Osteocyte (in vitro differentiated cells): ENCODE data around the gene SNPH. TPM values are rescaled to one million over a fixed set of nuclear protein-coding genes. Genes with fewer than 3 reads are reported as not detected.

ENCODE experiments used
- DNase-seq: peaks from one replicate; pipeline ENCODE4 v3.0.0; 2021; ENCODE audit warnings: mixed read lengths; ENCODE audit not compliant: unreplicated experiment; ENCODE audit errors: extremely low spot score
- H3K27ac Mint-ChIP-seq: one replicate; pipeline ENCODE4 v1.8.0; 2021; ENCODE audit warnings: mild to moderate bottlenecking, mixed read lengths; ENCODE audit not compliant: unreplicated experiment
- H3K27me3 Mint-ChIP-seq: one replicate; pipeline ENCODE4 v1.8.0; 2021; ENCODE audit warnings: mixed read lengths; ENCODE audit not compliant: unreplicated experiment
- H3K36me3 Mint-ChIP-seq: one replicate; pipeline ENCODE4 v1.8.0; 2021; ENCODE audit warnings: mixed read lengths; ENCODE audit not compliant: unreplicated experiment
- H3K4me1 Mint-ChIP-seq: one replicate; pipeline ENCODE4 v1.8.0; 2021; ENCODE audit warnings: mixed read lengths; ENCODE audit not compliant: unreplicated experiment
- H3K4me3 Mint-ChIP-seq: one replicate; pipeline ENCODE4 v1.8.0; 2021; ENCODE audit warnings: mild to moderate bottlenecking, moderate library complexity, mixed read lengths; ENCODE audit not compliant: unreplicated experiment
- H3K9me3 Mint-ChIP-seq: one replicate; pipeline ENCODE4 v1.8.0; 2021; ENCODE audit warnings: mixed read lengths; ENCODE audit not compliant: unreplicated experiment
- total RNA-seq: library from RNA; stranded (reverse); gene quantifications from 2 replicates; pipeline ENCODE4 v1.2.1, GENCODE V29; 2021
- TF ChIP-seq, protein P1 (sequence below): fragments of 200-600 bp; sonication (generic); IDR thresholded peaks from 2 replicates; pipeline ENCODE4 v1.5.0; 2021; ENCODE audit warnings: antibody characterized with exemption, mild to moderate bottlenecking, moderate library complexity

The SNPH gene
- total RNA-seq, 1 donor from 2014 or later, result 8.9 TPM

DNA sequence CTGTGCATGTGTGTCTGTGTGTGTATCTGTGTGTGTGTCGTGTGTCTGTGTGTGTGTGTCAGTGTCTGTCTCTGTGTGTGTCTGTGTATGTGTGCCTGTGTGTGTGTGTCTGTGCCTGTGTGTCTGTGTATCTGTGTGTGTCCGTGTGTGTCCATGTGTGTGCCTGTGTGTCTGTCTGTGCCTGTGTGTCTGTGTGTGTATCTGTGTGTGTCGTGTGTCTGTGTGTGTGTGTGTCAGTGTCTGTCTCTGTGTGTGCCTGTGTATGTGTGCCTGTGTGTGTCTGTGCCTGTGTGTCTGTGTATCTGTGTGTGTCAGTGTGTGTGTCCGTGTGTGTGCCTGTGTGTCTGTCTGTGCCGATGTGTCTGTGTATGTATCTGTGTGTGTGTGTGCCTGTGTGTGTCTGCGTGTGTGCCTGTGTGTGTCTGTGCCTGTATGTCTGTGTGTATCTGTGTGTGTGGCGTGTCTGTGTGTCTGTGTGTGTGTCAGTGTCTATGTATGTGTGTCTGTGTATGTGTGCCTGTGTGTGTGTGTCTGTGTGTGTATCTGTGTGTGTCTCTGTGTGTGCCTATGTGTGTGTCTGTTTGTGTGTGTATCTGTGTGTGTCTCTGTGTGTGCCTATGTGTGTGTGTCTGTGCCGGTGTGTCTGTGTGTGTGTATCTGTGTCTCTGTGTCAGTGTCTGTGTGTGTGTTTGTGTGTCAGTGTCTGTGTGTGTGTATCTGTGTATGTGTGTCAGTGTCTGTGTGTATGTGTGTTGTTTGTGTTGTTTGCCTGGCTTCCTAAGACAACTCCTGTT is 11.6 kb downstream of the SNPH start:
- TF ChIP-seq, protein P1, sequence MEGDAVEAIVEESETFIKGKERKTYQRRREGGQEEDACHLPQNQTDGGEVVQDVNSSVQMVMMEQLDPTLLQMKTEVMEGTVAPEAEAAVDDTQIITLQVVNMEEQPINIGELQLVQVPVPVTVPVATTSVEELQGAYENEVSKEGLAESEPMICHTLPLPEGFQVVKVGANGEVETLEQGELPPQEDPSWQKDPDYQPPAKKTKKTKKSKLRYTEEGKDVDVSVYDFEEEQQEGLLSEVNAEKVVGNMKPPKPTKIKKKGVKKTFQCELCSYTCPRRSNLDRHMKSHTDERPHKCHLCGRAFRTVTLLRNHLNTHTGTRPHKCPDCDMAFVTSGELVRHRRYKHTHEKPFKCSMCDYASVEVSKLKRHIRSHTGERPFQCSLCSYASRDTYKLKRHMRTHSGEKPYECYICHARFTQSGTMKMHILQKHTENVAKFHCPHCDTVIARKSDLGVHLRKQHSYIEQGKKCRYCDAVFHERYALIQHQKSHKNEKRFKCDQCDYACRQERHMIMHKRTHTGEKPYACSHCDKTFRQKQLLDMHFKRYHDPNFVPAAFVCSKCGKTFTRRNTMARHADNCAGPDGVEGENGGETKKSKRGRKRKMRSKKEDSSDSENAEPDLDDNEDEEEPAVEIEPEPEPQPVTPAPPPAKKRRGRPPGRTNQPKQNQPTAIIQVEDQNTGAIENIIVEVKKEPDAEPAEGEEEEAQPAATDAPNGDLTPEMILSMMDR, result no peak
- Mint-ChIP-seq H3K9me3 (no peaks in the 10 kb centered on the region), H3K27ac (no peak overlapping the region), H3K4me1 (peaks cover 2% of the 10 kb centered on the region), H3K4me3 (no peak overlapping the region), H3K27me3 (no peaks in the 10 kb centered on the region), H3K36me3 (no peaks in the 10 kb centered on the region)
- DNase-seq, result peak; percentile 34

DNA sequence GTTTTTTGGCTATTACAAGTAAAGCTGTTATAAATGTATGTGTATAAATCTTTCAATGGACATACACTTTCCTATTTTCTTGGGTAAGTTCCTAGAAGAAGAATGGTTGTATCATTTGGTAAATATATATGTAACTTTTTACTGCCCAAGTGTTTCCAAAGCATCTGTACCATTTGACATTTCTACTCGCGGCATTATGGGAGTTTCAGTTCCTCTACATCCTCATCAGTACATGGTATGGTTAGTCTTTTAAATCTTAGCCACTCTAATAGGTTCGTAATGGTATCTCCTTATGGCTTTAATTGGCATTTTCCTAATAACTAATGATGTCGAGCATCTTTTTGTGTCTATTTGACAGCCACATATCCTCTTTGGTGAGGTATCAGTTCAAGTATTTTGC is 12.9 kb downstream of the SNPH start:
- no peak for DNase-seq
- no peaks in the 10 kb centered on the region for H3K9me3 Mint-ChIP-seq
- TF ChIP-seq, protein P1, result no peak
- H3K36me3 Mint-ChIP-seq, result no peaks in the 10 kb centered on the region
- H3K27ac Mint-ChIP-seq, result no peak overlapping the region
- no peak overlapping the region for H3K4me3 Mint-ChIP-seq
- H3K27me3 Mint-ChIP-seq, result no peaks in the 10 kb centered on the region
- H3K4me1 Mint-ChIP-seq, result peaks cover 2% of the 10 kb centered on the region

DNA sequence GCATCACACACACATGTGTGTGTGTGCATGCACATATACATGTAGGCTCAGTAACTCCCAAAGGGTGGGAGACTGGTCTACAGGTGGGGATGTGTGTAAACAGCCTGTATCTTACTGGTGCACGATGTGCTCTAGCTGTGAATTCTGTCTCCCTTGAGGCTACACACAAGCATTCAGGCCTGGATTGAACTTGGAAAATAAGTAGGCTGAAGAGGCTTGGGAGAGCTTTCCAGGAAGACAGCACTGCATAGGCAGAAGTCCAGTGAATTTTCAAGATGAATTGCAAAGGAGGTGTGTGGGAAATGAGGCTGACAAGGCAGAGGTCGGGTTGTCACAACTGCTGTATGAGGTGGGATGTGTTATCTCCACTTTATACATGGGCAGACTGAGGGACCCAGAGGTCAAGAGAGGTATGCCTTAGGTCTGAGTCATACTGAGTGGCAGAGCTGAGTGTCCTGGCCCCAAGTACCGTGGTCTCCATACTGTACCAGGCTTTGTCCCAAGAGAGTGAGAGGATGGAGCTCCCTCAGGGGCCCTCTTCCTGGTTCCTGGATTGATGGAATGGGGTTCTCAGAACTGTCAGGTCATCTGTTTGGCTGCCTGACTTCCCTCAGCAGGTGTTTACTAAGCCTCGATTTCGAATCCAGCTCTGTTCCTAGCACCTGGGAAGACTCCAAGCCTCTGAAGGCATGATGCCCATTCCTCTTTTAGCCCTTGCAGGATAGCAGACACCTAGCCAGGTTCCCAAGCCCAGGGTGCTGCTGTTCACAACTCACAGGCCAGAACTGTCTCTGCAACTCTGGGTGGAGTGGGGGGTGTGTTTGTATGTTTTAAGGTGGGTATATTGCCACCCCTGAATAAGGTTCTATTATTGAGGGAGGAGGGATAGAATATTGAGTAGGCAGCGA is 14.4 kb downstream of the SNPH start:
- no peaks in the 10 kb centered on the region for H3K36me3 Mint-ChIP-seq
- no peaks in the 10 kb centered on the region for H3K27me3 Mint-ChIP-seq
- H3K9me3 Mint-ChIP-seq, result no peaks in the 10 kb centered on the region
- DNase-seq, result peak; percentile 57
- H3K4me3 Mint-ChIP-seq, result no peak overlapping the region
- H3K27ac Mint-ChIP-seq, result no peak overlapping the region
- H3K4me1 Mint-ChIP-seq, result peaks cover 2% of the 10 kb centered on the region
- TF ChIP-seq, protein P1, result no peak

DNA sequence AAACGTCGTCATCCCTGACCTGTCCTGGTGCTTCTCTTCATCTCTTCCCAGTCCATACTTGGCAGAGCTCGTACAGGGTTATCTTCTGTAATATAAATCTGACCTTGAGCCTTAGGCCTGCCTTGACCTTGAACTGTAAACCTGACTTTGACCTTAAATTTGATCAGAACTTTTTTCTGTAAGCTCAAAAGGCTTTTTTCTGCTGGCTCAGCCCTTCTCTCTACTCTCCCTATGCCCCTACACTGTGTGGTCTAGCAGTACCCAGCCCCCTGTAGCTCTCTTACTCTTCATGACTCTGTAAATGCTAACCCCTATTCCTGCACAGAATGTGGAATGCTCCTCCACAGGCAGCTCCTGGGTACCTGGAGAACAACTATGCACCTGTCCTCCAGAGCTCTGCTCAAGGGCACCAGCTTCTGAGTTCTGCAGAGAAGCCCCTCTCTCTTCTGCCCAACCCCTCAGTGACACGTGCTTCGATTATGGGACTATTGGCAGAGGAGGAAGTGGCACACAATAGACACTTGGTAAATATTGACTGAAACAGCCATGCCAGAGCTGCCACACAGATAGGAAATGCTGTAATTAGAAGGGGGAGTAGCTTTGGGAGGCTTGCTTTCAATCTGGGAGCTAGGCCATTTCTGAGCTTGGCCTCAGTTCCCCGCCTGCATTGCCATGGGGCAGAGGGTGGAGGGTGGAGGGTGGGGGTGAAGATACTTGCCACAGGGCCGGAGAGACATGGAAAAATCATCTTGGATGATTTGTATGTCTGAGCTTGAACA is 15.4 kb downstream of the SNPH start:
- TF ChIP-seq, protein P1, result no peak
- H3K4me1 Mint-ChIP-seq, result peaks cover 2% of the 10 kb centered on the region
- H3K4me3 Mint-ChIP-seq, result no peak overlapping the region
- no peak overlapping the region for H3K27ac Mint-ChIP-seq
- no peaks in the 10 kb centered on the region for H3K9me3 Mint-ChIP-seq
- peak; percentile 69 for DNase-seq
- no peaks in the 10 kb centered on the region for H3K27me3 Mint-ChIP-seq
- H3K36me3 Mint-ChIP-seq, result no peaks in the 10 kb centered on the region
